ENCODE data around the gene IL9. TPM values are rescaled to one million over a fixed set of nuclear protein-coding genes. Genes with fewer than 3 reads are reported as not detected.

Gene IL9
- polyA plus RNA-seq (not detected in 3 replicates), polyA minus RNA-seq (not detected in 3 replicates)
- not detected for polyA plus RNA-seq (2011; ENCODE audit: low read depth)
- not detected in 2 replicates for polyA plus RNA-seq (2011; cell fraction: cytosol; rRNA removed)
- not detected in 2 replicates for polyA plus RNA-seq (2011; cell fraction: nucleus; rRNA removed)
- polyA plus RNA-seq (2012; ENCODE audit: low replicate concordance), result not detected in 2 replicates
- polyA minus RNA-seq (2011; cell fraction: cytosol; rRNA and poly(A)+ RNA removed), result not detected
- not detected in 2 replicates for polyA minus RNA-seq (2011; cell fraction: nucleus; rRNA and poly(A)+ RNA removed)

DNA sequence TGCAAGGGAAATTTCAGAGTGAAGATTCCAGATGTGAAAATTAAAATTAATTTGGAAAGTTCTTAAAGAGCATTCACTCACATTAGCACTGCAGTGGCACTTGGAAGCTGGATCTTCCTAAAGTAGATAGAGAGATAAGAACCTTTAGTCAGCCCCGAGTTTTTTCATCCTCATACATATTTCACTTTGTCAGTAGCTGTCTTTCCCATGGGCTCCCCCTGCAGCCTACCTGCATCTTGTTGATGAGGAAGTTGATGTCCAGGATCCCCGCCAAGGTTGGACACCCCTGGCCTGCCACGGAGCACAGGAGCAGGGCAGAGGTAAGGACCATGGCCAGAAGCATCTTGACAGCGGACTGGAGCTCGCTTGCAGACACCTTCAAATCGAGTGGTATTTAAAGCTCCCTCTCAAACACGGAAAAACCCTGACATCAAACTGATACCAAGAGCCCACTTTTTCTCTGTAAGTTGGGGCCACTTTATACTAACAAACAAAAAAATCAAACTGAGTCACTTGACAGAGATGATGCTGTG is at the start of gene IL9:
IL9 (minus strand) TSS at position 368 of the 533 bp plus-strand sequence; CDS start at position 343, 25 bp downstream.
- no peak within 1 kb of the TSS for H2AFZ ChIP-seq (ENCODE audit: control insufficient read depth, low read length)
- no peaks in the 10 kb centered on the region for H3K79me2 ChIP-seq (ENCODE audit: control insufficient read depth, insufficient read depth, low read length)
- no peak within 1 kb of the TSS for H3K27ac ChIP-seq (ENCODE audit: control insufficient read depth, insufficient read depth, low read length)
- dilution Hi-C loops (cut with MboI; ENCODE audit: extremely low pct_ligation_motif_present, low sequenced_read_pairs), result no loop called here
- H3K4me1 ChIP-seq (ENCODE audit: control insufficient read depth, extremely low read depth, insufficient read depth, low read length), result no peaks in the 10 kb centered on the region
- no peaks in the 10 kb centered on the region for H4K20me1 ChIP-seq (ENCODE audit: control insufficient read depth, extremely low read depth, insufficient read depth, low read length)
- TF ChIP-seq, protein P1, sequence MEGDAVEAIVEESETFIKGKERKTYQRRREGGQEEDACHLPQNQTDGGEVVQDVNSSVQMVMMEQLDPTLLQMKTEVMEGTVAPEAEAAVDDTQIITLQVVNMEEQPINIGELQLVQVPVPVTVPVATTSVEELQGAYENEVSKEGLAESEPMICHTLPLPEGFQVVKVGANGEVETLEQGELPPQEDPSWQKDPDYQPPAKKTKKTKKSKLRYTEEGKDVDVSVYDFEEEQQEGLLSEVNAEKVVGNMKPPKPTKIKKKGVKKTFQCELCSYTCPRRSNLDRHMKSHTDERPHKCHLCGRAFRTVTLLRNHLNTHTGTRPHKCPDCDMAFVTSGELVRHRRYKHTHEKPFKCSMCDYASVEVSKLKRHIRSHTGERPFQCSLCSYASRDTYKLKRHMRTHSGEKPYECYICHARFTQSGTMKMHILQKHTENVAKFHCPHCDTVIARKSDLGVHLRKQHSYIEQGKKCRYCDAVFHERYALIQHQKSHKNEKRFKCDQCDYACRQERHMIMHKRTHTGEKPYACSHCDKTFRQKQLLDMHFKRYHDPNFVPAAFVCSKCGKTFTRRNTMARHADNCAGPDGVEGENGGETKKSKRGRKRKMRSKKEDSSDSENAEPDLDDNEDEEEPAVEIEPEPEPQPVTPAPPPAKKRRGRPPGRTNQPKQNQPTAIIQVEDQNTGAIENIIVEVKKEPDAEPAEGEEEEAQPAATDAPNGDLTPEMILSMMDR (optimal IDR thresholded peaks at IDR 0.05 in 1 of 3, IDR thresholded peaks at IDR 0.05 in 1 of 3, conservative IDR thresholded peaks at IDR 0.05 in 1 of 3; ENCODE audit: extremely low read depth in 1 of 3, insufficient read depth in 2 of 3, low read length in 3 of 3), result no peak
- no peak for TF ChIP-seq EZH2 (IDR thresholded peaks at IDR 0.05; ENCODE audit: low read length)
- FAIRE-seq (no peak), DNase-seq (ENCODE audit: low read depth, low spot score) (no peak)
- H3K36me3 ChIP-seq (ENCODE audit: control insufficient read depth in 2 of 2, extremely low read depth in 1 of 2, insufficient read depth in 2 of 2, low read length in 2 of 2), result no peaks in the 10 kb centered on the region
- no peaks in the 10 kb centered on the region for H3K9me1 ChIP-seq (ENCODE audit: control insufficient read depth, extremely low read depth, insufficient read depth, low read length)
- H3K9ac ChIP-seq (ENCODE audit: control insufficient read depth, extremely low read depth, insufficient read depth, low read length), result no peak within 1 kb of the TSS
- no peak within 1 kb of the TSS for H3K4me3 ChIP-seq (ENCODE audit: control insufficient read depth in 2 of 3, extremely low read depth in 1 of 3, insufficient read depth in 2 of 3, low read depth in 1 of 3, low read length in 3 of 3)
- no peak within 1 kb of the TSS for H3K4me2 ChIP-seq (ENCODE audit: control insufficient read depth, extremely low read depth, insufficient read depth, low read depth, low read length)
- H3K27me3 ChIP-seq (ENCODE audit: control insufficient read depth, extremely low read depth, insufficient read depth, low read length), result peaks cover 7% of the 10 kb centered on the region
- H3K9me3 ChIP-seq (ENCODE audit: control insufficient read depth, low read depth, low read length), result no peaks in the 10 kb centered on the region

DNA sequence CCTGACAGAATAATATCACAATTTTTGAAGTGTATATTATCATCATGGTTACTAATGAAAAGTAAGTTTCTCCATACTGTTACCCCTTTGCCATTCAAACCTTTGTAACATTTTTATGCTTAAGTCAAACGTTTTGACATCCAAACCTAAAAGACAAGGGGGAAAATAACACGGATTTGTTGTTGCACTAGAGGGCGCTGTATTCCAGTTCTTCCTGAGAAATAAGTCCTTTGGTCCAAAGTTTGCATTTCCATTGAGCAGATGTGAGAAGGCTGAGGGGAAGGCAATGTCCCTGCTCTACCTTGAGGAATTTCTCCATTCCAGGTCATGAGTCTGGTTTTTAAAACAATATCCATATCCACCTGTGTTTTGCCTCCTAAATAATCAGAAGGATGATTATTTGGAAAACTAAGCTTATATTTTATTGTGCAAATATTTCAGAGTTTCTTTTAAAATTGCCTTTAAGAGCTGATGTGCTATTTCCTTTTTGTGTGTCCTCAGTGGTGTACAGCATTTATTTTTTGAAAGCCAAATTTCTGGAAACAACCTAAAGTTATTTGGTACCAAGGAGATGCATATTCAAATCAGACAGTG is 49.4 kb upstream of the IL9 start:
- Histone ChIP-seq H3K27ac (ENCODE audit: control insufficient read depth, insufficient read depth, low read length) (no peak overlapping the region), H3K4me2 (ENCODE audit: control insufficient read depth, extremely low read depth, insufficient read depth, low read depth, low read length) (no peak overlapping the region), H3K9me1 (ENCODE audit: control insufficient read depth, extremely low read depth, insufficient read depth, low read length) (no peaks in the 10 kb centered on the region), H3K27me3 (ENCODE audit: control insufficient read depth, extremely low read depth, insufficient read depth, low read length) (no peaks in the 10 kb centered on the region), H3K36me3 (ENCODE audit: control insufficient read depth in 2 of 2, extremely low read depth in 1 of 2, insufficient read depth in 2 of 2, low read length in 2 of 2) (no peaks in the 10 kb centered on the region), H4K20me1 (ENCODE audit: control insufficient read depth, extremely low read depth, insufficient read depth, low read length) (no peaks in the 10 kb centered on the region), H2AFZ (ENCODE audit: control insufficient read depth, low read length) (no peak overlapping the region), H3K9me3 (ENCODE audit: control insufficient read depth, low read depth, low read length) (no peaks in the 10 kb centered on the region), H3K4me3 (ENCODE audit: control insufficient read depth in 2 of 3, extremely low read depth in 1 of 3, insufficient read depth in 2 of 3, low read depth in 1 of 3, low read length in 3 of 3) (no peak overlapping the region), H3K9ac (ENCODE audit: control insufficient read depth, extremely low read depth, insufficient read depth, low read length) (no peak overlapping the region), H3K79me2 (ENCODE audit: control insufficient read depth, insufficient read depth, low read length) (no peaks in the 10 kb centered on the region), H3K4me1 (ENCODE audit: control insufficient read depth, extremely low read depth, insufficient read depth, low read length) (no peaks in the 10 kb centered on the region)
- DNase-seq (ENCODE audit: low read depth, low spot score), result peak; percentile 54
- TF ChIP-seq, protein P1 (optimal IDR thresholded peaks at IDR 0.05 in 1 of 3, IDR thresholded peaks at IDR 0.05 in 1 of 3, conservative IDR thresholded peaks at IDR 0.05 in 1 of 3; ENCODE audit: extremely low read depth in 1 of 3, insufficient read depth in 2 of 3, low read length in 3 of 3), result peak; percentile 56 to 73 (median 66)
- no peak for TF ChIP-seq EZH2 (IDR thresholded peaks at IDR 0.05; ENCODE audit: low read length)
- FAIRE-seq, result peak; percentile 88
- dilution Hi-C loops (cut with MboI; ENCODE audit: extremely low pct_ligation_motif_present, low sequenced_read_pairs), result no loop called here
